SK-N-SH (cell line): ENCODE measurements around the gene FLT3LG. TPM values are rescaled to one million over a fixed set of nuclear protein-coding genes. Genes with fewer than 3 reads are reported as not detected.

Source experiments
- CTCF ChIA-PET: fragments of 300-600, 350-600 bp; formaldehyde crosslinking; extraction: SDS; loops from one replicate; lab custom pipeline; 2021; lab: Yijun Ruan, JAX
- POLR2A ChIA-PET: fragments of 350-600 bp; sonication (Branson Sonifier 250); formaldehyde crosslinking; extraction: SDS; loops from one replicate; lab custom pipeline; 2020; ENCODE audit warnings: antibody characterized with exemption, inconsistent platforms; lab: Yijun Ruan, JAX
- DNase-seq: peaks from one replicate; pipeline ENCODE4 v3.0.0; 2012
- H2AFZ ChIP-seq: fragments of 200-600 bp; sonication (generic); 2 replicates; pipeline ENCODE4 v1.8.1; 2016; ENCODE audit warnings: antibody characterized with exemption, mild to moderate bottlenecking, low read depth
- H3F3A ChIP-seq: fragments of 200-600 bp; sonication (generic); replicated peaks from 2 replicates; pipeline ENCODE3; 2016; ENCODE audit warnings: antibody characterized with exemption, mild to moderate bottlenecking; ENCODE audit not compliant: insufficient read depth
- H3K27ac ChIP-seq, 2 experiments: fragments of 200-500 bp in 1 of 2; fragments of 200-600 bp in 1 of 2; sonication (Bioruptor generic) in 1 of 2; sonication (generic), shearing (Covaris generic) in 1 of 2; 2 replicates each; pipeline versions ENCODE4 v1.5.1 to v1.6.1; 2014 to 2016; ENCODE audit warnings: low read depth in 2 of 2, inconsistent platforms in 1 of 2, low read length in 1 of 2, mild to moderate bottlenecking in 1 of 2, mixed read lengths in 1 of 2
- H3K27me3 ChIP-seq: fragments of 200-600 bp; sonication (generic), shearing (Covaris generic); 2 replicates; pipeline ENCODE4 v1.6.1; 2016; ENCODE audit warnings: mixed run types; ENCODE audit not compliant: insufficient read depth
- H3K36me3 ChIP-seq, 2 experiments: fragments of 200-500 bp in 1 of 2; fragments of 200-600 bp in 1 of 2; sonication (Bioruptor generic) in 1 of 2; sonication (generic) in 1 of 2; replicated peaks in 1 of 2; 2 replicates each; pipeline versions ENCODE3 to v1.5.1; 2014 to 2016; ENCODE audit warnings: low read length in 1 of 2, mild to moderate bottlenecking in 1 of 2; ENCODE audit not compliant: insufficient read depth in 2 of 2, control insufficient read depth in 1 of 2
- H3K4me1 ChIP-seq, 2 experiments: fragments of 200-500 bp in 1 of 2; fragments of 200-600 bp in 1 of 2; sonication (Bioruptor generic) in 1 of 2; sonication (generic), shearing (Covaris generic) in 1 of 2; 2 replicates each; pipeline versions ENCODE4 v1.5.1 to v1.6.1; 2014 to 2016; ENCODE audit warnings: low read depth in 1 of 2, low read length in 1 of 2, mixed run types in 1 of 2; ENCODE audit not compliant: insufficient read depth in 2 of 2, control insufficient read depth in 1 of 2
- H3K4me2 ChIP-seq: fragments of 200-600 bp; sonication (generic), shearing (Covaris generic); 2 replicates; pipeline ENCODE4 v1.6.1; 2017; ENCODE audit warnings: mixed run types
- H3K4me3 ChIP-seq, 2 experiments: fragments of 200-500 bp in 1 of 2; fragments of 200-600 bp in 1 of 2; sonication (Bioruptor generic) in 1 of 2; sonication (generic), shearing (Covaris generic) in 1 of 2; 2 replicates each; pipeline versions ENCODE4 v1.5.1 to v1.8.1; 2014 to 2016; ENCODE audit warnings: low read depth in 2 of 2, inconsistent platforms in 1 of 2, low read length in 1 of 2, mild to moderate bottlenecking in 1 of 2, mixed read lengths in 1 of 2, moderate library complexity in 1 of 2
- H3K79me2 ChIP-seq: fragments of 200-600 bp; sonication (generic); 2 replicates; pipeline ENCODE4 v1.8.1; 2017; ENCODE audit warnings: mild to moderate bottlenecking; ENCODE audit not compliant: insufficient read depth
- H3K9ac ChIP-seq: fragments of 200-600 bp; sonication (generic); 2 replicates; pipeline ENCODE4 v1.6.1; 2017; ENCODE audit warnings: mixed run types
- H3K9me2 ChIP-seq: fragments of 200-600 bp; sonication (generic); 2 replicates; pipeline ENCODE4 v1.6.1; 2017; ENCODE audit warnings: mixed run types
- H3K9me3 ChIP-seq: fragments of 200-600 bp; sonication (generic); 2 replicates; pipeline ENCODE4 v1.6.1; 2017; ENCODE audit warnings: mixed run types, mild to moderate bottlenecking, moderate library complexity
- H4K20me1 ChIP-seq: fragments of 200-600 bp; sonication (generic); 2 replicates; pipeline ENCODE4 v1.6.1; 2017; ENCODE audit warnings: mild to moderate bottlenecking, mixed run types; ENCODE audit not compliant: insufficient read depth
- CHD2 ChIP-seq: fragments of 150-350 bp; IDR thresholded peaks from 2 replicates; pipeline ENCODE4 v1.6.1; 2018; ENCODE audit warnings: low read length; ENCODE audit not compliant: partially characterized antibody
- ELF1 ChIP-seq: IDR thresholded peaks from 2 replicates; pipeline ENCODE4 v1.4.0; 2012
- FOSL2 ChIP-seq: IDR thresholded peaks from 2 replicates; pipeline ENCODE4 v1.4.0; 2012; ENCODE audit warnings: low read depth, mild to moderate bottlenecking, moderate library complexity, borderline replicate concordance
- GATA2 ChIP-seq: sonication (generic); formaldehyde crosslinking; IDR thresholded peaks from 2 replicates; pipeline ENCODE4 v1.5.0; 2020; ENCODE audit warnings: mild to moderate bottlenecking, missing genetic modification reagents
- JUND ChIP-seq: IDR thresholded peaks from 2 replicates; pipeline ENCODE4 v1.4.0; 2012
- MXI1 ChIP-seq: IDR thresholded peaks from 2 replicates; pipeline ENCODE4 v1.6.1; 2012; ENCODE audit warnings: mild to moderate bottlenecking, low read depth, low read length, improper control_type of control experiment
- NFIC ChIP-seq: IDR thresholded peaks from 2 replicates; pipeline ENCODE4 v1.4.0; 2012; ENCODE audit warnings: borderline replicate concordance
- POLR2AphosphoS5 ChIP-seq: IDR thresholded peaks from 2 replicates; pipeline ENCODE4 v1.6.1; 2012; ENCODE audit warnings: low read depth, low read length
- RAD21 ChIP-seq: IDR thresholded peaks from 2 replicates; pipeline ENCODE4 v1.6.1; 2012; ENCODE audit warnings: mild to moderate bottlenecking, low read length
- RCOR1 ChIP-seq: fragments of 150-350 bp; IDR thresholded peaks from 2 replicates; pipeline ENCODE4 v1.6.1; 2017; ENCODE audit warnings: antibody characterized with exemption, low read length
- REST ChIP-seq: IDR thresholded peaks from 2 replicates; pipeline ENCODE4 v1.6.1; 2012; ENCODE audit warnings: mild to moderate bottlenecking, low read depth, low read length, moderate library complexity
- RXRA ChIP-seq: IDR thresholded peaks from 2 replicates; pipeline ENCODE4 v1.4.0; 2012; ENCODE audit warnings: low read depth, mild to moderate bottlenecking, borderline replicate concordance
- SIN3A ChIP-seq: IDR thresholded peaks from 2 replicates; pipeline ENCODE4 v1.6.1; 2012; ENCODE audit warnings: low read depth, mild to moderate bottlenecking, low read length, moderate library complexity, borderline replicate concordance
- SMC3 ChIP-seq: IDR thresholded peaks from 2 replicates; pipeline ENCODE4 v1.6.1; 2012; ENCODE audit warnings: low read depth, low read length, improper control_type of control experiment
- TAF1 ChIP-seq: IDR thresholded peaks from 2 replicates; pipeline ENCODE4 v1.6.1; 2012; ENCODE audit warnings: low read depth, mild to moderate bottlenecking, low read length, moderate library complexity, borderline replicate concordance
- WGBS: methylation state at CpG from one replicate; pipeline ENCODE4 v1.1.6; 2017; ENCODE audit warnings: low lambda C conversion rate; 5-methylcytosine and 5-hydroxymethylcytosine counted together
- polyA plus RNA-seq, 3 experiments: library from polyadenylated mRNA; depleted of rRNA; stranded (reverse); fragments of >200 nt; gene quantifications; 2 replicates each; pipeline ENCODE4 v1.2.3, GENCODE V29; 2012
- TF ChIP-seq, protein P1 (sequence below): IDR thresholded peaks from 2 replicates; pipeline ENCODE4 v1.4.0; 2012; ENCODE audit warnings: low read depth, borderline replicate concordance

Gene FLT3LG
- polyA plus RNA-seq, 1 of the 3 experiments (the other 2 are of a cell fraction), result 6.4 TPM

DNA sequence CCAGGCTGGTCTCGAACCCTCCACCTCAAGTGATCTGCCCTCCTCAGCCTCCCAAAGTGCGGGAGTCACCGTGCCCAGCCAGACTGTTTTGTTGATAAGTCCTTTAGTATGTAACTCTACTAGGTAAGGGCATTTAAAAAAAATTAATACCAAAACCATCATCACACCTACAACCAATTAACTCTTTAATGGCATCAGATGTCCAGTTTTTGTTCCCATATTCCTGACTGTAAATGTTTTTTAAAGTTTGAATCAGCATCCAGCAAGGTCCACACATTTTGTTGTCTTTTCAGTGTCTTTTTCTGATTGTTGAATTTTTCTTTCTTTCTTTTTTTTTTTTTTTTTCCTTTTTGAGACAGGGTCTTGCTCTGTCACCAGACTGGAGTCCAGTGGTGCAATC, 44.0 kb downstream of the FLT3LG start:
- Histone ChIP-seq H3K9me2 (no peaks in the 10 kb centered on the region), H3K79me2 (no peaks in the 10 kb centered on the region), H3K4me1 (peaks cover 0 to 6% of the 10 kb centered on the region in 2 experiments; a peak in 1 of 4 replicates), H3K27ac (no peak overlapping the region), H4K20me1 (no peaks in the 10 kb centered on the region), H3K27me3 (no peaks in the 10 kb centered on the region), H3K4me3 (no peak overlapping the region), H3K36me3 (no peaks in the 10 kb centered on the region), H3K9ac (no peak overlapping the region), H2AFZ (no peak overlapping the region), H3K9me3 (no peaks in the 10 kb centered on the region), H3K4me2 (no peak overlapping the region), H3F3A (no peaks in the 10 kb centered on the region)
- POLR2A ChIA-PET, result no interaction called here
- CTCF ChIA-PET, result interaction anchor here (0.6 to 1.1 kb wide), 4 partner anchors 29 to 64 kb away, joined by 3 to 4 read pairs (median 4); no protein-coding TSS in a partner anchor
- 98% methylated on average over 3 of the region's 3 CpGs for WGBS
- TF ChIP-seq JUND (no peak), SMC3 (no peak), REST (no peak), POLR2AphosphoS5 (no peak), NFIC (no peak), SIN3A (no peak), GATA2 (no peak), MXI1 (no peak), FOSL2 (no peak), RAD21 (no peak), RXRA (no peak), ELF1 (no peak), TAF1 (no peak), RCOR1 (no peak), CHD2 (no peak)
- TF ChIP-seq, protein P1, sequence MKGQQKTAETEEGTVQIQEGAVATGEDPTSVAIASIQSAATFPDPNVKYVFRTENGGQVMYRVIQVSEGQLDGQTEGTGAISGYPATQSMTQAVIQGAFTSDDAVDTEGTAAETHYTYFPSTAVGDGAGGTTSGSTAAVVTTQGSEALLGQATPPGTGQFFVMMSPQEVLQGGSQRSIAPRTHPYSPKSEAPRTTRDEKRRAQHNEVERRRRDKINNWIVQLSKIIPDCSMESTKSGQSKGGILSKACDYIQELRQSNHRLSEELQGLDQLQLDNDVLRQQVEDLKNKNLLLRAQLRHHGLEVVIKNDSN, result no peak
- DNase-seq, result no peak
